Measurements from ENCODE around the gene SAG.

DNA sequence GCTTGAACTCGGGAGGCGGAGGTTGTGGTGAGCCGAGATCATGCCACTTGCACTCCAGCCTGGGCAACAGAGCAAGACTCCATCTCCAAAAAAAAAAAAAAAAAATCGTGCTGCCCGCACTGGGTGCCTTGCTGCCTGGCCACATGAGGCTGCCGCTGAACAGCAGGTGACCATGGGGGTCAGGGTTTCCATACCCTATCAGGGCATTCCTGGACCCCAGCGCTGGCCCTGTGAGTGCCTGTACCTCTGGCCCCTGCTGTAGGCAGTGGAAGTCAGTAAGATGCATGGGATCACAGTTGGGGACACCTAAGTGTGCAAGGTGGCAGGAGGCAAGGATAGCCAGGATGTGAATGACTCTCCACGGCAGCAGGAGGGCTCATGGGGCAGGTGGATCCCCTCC is 18.9 kb downstream of the SAG start:
- TF ChIP-seq CTCF (IDR thresholded peaks at IDR 0.05) (no peak), POLR2A (IDR thresholded peaks at IDR 0.05) (no peak)

Measured in uterus (tissue), 2 donors.